Activated naive CD8-positive, alpha-beta T cell treated with anti-CD3 and anti-CD28 coated beads, Interleukin-2, amount 50 U/mL, for 24 hours (primary cell): Measurements from ENCODE around the gene RARA.
"Not testable (repeated sequence)": the region's sequence is repeated elsewhere in the genome, so short reads cannot be mapped to it uniquely, and the experiment has no call there.

Experiments used
- ATAC-seq: fragments of 150-1000 bp; cut with Tn5 transposase; one replicate; pipeline ENCODE4 v1.10.0; 2021
- DNase-seq: peaks from one replicate; pipeline ENCODE4 v3.0.0; 2021
- H3K27ac Mint-ChIP-seq: one replicate; pipeline ENCODE4 v1.8.0; 2021; ENCODE audit warnings: mild to moderate bottlenecking, mixed read lengths
- H3K27me3 Mint-ChIP-seq: one replicate; pipeline ENCODE4 v1.8.0; 2021; ENCODE audit warnings: mixed read lengths
- H3K36me3 Mint-ChIP-seq: one replicate; pipeline ENCODE4 v1.8.0; 2021; ENCODE audit warnings: low read depth, mixed read lengths
- H3K4me1 Mint-ChIP-seq: one replicate; pipeline ENCODE4 v1.8.0; 2021; ENCODE audit warnings: mixed read lengths
- H3K4me3 Mint-ChIP-seq: one replicate; pipeline ENCODE4 v1.8.0; 2021; ENCODE audit warnings: mild to moderate bottlenecking, moderate library complexity, mixed read lengths
- H3K9me3 Mint-ChIP-seq: one replicate; pipeline ENCODE4 v1.8.0; 2021; ENCODE audit warnings: mixed read lengths

RARA gene

DNA sequence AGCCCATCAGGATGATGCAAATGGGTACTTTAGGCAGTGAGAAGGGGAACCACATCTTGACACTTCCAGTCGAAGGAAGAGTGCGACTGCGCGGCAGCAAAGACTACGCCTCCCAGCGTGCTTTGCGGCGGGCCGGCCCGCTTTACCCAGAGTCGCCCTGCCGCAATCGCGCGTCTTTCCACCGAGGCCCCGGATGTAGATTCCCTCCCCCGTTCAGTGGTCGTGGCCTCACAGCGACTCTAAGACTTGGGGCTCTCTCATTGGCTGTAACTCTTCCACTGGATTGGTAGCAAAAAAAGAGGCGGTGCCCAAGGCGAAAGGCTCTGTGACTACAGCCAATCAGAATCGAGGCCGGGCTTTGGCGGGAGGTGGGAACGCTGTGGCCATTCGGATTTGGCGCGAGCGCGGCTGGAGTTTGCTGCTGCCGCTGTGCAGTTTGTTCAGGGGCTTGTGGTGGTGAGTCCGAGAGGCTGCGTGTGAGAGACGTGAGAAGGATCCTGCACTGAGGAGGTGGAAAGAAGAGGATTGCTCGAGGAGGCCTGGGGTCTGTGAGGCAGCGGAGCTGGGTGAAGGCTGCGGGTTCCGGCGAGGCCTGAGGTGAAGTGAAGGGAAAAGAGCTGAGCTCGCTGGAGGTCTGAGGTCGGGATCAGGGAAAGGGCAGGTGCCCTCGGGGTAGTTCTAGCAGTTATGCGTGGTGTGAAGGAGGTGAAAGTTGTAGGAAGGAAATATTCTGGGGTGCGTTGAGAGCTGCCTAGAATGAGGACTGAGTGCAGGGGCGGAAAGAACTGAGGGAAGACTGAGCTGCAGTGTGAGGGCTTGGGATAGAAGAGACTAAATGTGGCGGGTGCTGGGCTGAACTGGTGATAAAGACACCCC, 21.2 kb upstream of the RARA start, which contains the start of gene CDC6:
CDC6 (plus strand) TSS at position 386 of the 876 bp plus-strand sequence. CDS start 1,542 bp downstream, outside the sequence.
- peaks cover 33% of the 10 kb centered on the region for H3K36me3 Mint-ChIP-seq
- peak; percentile 98 for DNase-seq
- peaks cover 74% of the 10 kb centered on the region for H3K4me1 Mint-ChIP-seq

DNA sequence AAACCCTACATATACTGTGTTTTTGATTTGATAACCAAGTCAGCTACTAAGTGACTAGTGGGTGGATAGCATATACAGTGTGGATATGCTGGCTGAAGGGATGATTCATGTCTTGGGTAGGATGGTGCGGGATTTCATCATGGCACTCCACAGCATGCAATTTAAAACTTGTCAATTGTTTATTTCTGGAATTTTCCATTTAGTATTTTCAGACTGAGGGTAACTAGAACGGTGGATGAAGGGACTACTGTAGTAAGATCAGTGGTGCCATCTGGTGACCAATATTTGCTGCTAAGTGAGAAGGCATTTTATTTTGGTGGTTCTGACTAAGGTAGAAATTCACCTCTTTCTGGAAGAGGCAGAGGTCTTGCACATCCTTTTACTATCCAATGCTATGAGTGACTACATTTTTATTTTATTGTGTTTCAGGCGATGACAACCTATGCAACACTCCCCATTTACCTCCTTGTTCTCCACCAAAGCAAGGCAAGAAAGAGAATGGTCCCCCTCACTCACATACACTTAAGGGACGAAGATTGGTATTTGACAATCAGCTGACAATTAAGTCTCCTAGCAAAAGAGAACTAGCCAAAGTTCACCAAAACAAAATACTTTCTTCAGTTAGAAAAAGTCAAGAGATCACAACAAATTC, 18.2 kb upstream of the RARA start:
- no peaks in the 10 kb centered on the region for H3K9me3 Mint-ChIP-seq
- no peak for ATAC-seq
- no peaks in the 10 kb centered on the region for H3K27me3 Mint-ChIP-seq
- H3K27ac Mint-ChIP-seq: peak overlapping the region; percentile 87
- H3K36me3 Mint-ChIP-seq: peaks cover 61% of the 10 kb centered on the region
- peaks cover 66% of the 10 kb centered on the region for H3K4me1 Mint-ChIP-seq
- H3K4me3 Mint-ChIP-seq: peak overlapping the region; percentile 69
- no peak for DNase-seq

More for the DNA sequence above, 21.2 kb upstream of the RARA start, which contains the start of gene CDC6:
- H3K27ac Mint-ChIP-seq: peak within 1 kb of the TSS; percentile 97
- H3K27me3 Mint-ChIP-seq: no peaks in the 10 kb centered on the region
- peak; percentile 88 for ATAC-seq
- peak within 1 kb of the TSS; percentile 97 for H3K4me3 Mint-ChIP-seq
- H3K9me3 Mint-ChIP-seq: no peaks in the 10 kb centered on the region

DNA sequence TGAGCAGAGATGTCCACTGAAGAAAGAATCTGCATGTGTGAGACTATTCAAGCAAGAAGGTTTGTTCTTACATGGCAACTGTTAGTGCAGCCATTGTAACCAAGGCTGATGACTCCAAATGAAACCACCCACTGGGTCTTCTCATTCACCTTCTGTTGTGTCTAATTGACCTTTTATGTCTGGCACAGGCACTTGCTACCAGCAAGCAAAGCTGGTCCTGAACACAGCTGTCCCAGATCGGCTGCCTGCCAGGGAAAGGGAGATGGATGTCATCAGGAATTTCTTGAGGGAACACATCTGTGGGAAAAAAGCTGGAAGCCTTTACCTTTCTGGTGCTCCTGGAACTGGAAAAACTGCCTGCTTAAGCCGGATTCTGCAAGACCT, 17.7 kb upstream of the RARA start:
- Mint-ChIP-seq H3K27ac (peak overlapping the region; percentile 87), H3K4me3 (peak overlapping the region; percentile 69), H3K27me3 (no peaks in the 10 kb centered on the region), H3K36me3 (peaks cover 63% of the 10 kb centered on the region), H3K9me3 (no peaks in the 10 kb centered on the region), H3K4me1 (peaks cover 67% of the 10 kb centered on the region)
- ATAC-seq: no peak
- no peak for DNase-seq

DNA sequence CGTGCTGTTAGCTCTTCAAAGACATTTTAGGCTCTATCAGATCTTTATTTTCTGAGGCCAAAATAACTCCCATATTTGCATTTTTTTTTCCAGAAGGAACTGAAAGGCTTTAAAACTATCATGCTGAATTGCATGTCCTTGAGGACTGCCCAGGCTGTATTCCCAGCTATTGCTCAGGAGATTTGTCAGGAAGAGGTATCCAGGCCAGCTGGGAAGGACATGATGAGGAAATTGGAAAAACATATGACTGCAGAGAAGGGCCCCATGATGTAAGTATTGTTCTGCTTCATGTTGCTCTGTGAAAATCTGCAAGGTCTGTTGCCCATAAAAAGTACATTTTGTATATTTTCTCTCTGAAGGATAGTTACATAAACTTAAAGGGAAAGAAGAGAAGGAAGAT, 15.6 kb upstream of the RARA start:
- no peaks in the 10 kb centered on the region for H3K9me3 Mint-ChIP-seq
- DNase-seq: no peak
- no peak for ATAC-seq
- no peak overlapping the region for H3K27ac Mint-ChIP-seq
- H3K4me3 Mint-ChIP-seq: no peak overlapping the region
- H3K27me3 Mint-ChIP-seq: no peaks in the 10 kb centered on the region
- peaks cover 50% of the 10 kb centered on the region for H3K4me1 Mint-ChIP-seq
- peaks cover 71% of the 10 kb centered on the region for H3K36me3 Mint-ChIP-seq

DNA sequence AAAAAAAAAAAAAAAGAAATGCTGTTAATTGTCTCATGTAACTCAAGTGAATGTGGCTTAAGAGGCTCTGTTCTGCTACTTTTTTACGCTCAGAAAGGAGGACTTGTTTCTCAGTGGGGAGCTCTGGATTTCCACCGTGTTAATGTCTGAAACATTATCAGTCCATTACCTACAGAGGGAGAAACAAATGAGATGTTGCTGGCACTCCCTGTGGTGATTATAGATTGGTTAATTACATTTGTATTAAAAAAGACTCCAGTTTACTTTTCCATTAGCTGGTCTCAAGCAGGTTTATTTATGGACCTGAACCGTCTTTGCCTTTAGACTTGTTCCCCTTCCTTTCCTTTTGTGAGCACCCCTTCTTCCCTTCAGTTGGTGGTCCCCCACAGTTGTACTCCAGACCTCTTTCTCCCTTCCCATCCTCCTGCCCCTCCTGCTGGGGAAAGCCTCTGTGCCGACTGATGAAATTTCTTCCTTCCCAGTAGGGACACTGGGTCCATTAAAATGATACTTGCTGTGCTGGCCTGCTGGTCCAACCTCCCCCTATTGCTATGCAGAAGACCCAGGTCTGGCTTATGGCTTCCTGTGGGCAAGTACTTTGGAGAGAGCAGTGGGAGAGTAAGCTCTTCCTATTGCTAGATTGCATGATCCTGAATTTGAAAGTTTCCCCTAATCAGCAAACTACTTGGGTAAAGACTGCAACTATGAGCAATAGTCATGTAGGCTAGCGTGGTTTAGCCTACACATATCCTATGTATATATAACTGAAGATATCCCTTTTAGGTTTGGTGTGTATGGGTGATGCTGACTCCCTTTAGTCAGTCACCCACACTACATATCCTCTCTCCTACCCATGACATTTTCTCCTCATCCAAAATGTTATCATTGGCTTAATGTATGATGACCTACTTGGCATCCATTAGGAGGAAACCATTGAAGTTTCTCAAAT, 13.2 kb upstream of the RARA start:
- DNase-seq: no peak
- peaks cover 69% of the 10 kb centered on the region for H3K36me3 Mint-ChIP-seq
- peaks cover 33% of the 10 kb centered on the region for H3K4me1 Mint-ChIP-seq
- H3K9me3 Mint-ChIP-seq: no peaks in the 10 kb centered on the region
- no peak overlapping the region for H3K27ac Mint-ChIP-seq
- no peaks in the 10 kb centered on the region for H3K27me3 Mint-ChIP-seq
- H3K4me3 Mint-ChIP-seq: no peak overlapping the region
- peak; percentile 96 for ATAC-seq

DNA sequence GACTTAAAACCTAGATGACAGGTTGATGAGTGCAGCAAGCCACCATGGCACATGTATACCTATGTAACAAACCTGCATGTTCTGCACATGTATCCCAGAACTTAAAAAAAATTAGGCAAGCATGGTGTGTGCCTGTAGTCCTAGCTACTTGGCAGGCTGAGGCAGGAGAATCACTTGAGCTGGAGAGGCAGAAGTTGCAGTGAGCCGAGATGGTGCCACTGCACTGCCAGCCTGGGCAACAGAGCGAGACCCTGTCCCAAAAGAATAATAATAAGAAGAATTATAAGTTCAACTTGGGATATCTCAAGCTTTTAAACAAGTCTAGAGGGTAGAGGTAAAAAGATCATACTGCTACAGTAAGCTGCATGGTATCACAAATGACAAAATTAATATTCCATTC, 11.5 kb upstream of the RARA start:
- Mint-ChIP-seq H3K4me3 (no peak overlapping the region), H3K9me3 (no peaks in the 10 kb centered on the region), H3K4me1 (peaks cover 26% of the 10 kb centered on the region), H3K27ac (no peak overlapping the region), H3K36me3 (peaks cover 75% of the 10 kb centered on the region), H3K27me3 (no peaks in the 10 kb centered on the region)
- DNase-seq: no peak
- no peak for ATAC-seq

DNA sequence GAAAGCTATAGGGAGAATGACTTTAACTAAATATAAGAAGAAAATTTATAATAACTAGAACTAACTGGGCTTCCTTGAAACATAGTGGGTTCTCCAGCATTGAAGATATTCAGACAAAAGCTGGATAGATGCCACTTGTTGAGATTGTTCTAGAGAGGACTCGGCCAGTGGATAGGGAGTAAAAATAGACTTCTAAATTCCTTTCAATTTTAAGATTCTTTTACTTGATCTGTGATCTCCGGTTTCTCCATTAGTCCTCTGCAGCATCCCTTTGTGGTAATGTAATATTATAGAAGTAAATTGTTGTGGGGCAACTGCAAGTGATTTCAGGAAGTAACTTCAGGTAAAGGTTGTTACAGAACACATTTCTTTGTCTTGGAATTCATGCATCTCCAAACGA, 10.3 kb upstream of the RARA start:
- no peak overlapping the region for H3K4me3 Mint-ChIP-seq
- no peaks in the 10 kb centered on the region for H3K9me3 Mint-ChIP-seq
- H3K27me3 Mint-ChIP-seq: no peaks in the 10 kb centered on the region
- peaks cover 31% of the 10 kb centered on the region for H3K4me1 Mint-ChIP-seq
- H3K27ac Mint-ChIP-seq: no peak overlapping the region
- DNase-seq (no peak), ATAC-seq (no peak)
- peaks cover 78% of the 10 kb centered on the region for H3K36me3 Mint-ChIP-seq

DNA sequence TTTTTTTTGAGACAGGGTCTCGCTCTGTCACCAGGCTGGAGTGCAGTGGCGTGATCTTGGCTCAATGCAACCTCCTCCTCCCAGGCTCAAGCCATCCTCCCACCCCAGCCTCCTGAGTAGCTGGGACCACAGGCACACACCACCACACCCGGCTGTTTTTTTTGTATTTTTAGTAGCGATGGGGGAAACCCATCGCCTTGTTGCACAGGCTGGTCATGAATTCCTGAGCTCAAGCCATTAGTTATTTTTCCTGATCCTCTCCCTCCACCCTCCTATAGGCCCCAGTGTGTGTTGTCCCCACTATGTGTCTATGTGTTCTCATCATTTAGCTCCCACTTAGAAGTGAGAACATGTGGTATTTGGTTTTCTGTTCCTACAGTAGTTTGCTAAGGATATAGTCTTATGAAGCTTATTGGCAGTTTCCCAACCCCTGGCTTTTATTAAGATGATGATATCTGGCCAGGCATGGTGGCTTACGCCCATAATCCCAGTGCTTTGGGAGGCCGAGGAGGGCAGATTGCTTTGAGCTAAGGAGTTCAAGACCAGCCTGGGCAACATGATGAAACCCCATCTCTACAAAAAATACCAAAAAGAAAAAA, 9.7 kb upstream of the RARA start:
- not testable (repeated sequence) for H3K4me3 Mint-ChIP-seq, H3K27ac Mint-ChIP-seq, DNase-seq, H3K27me3 Mint-ChIP-seq, ATAC-seq, H3K9me3 Mint-ChIP-seq
- H3K36me3 Mint-ChIP-seq: peaks cover 77% of the 10 kb centered on the region
- peaks cover 33% of the 10 kb centered on the region for H3K4me1 Mint-ChIP-seq

DNA sequence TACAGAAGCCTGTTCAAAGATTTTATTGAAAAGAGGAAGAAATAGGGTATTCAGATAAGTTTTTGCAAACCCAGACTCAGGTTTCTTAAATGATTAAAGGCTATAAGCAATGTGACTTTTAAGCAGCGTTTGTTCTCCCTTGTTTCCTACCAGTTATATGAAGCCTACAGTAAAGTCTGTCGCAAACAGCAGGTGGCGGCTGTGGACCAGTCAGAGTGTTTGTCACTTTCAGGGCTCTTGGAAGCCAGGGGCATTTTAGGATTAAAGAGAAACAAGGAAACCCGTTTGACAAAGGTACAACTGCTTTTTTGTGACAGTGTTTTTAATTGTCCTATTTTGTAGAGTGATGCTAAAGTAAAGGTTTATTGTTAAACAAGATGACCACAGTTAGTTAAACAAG, 7.7 kb upstream of the RARA start:
- Mint-ChIP-seq H3K27ac (no peak overlapping the region), H3K4me3 (no peak overlapping the region), H3K4me1 (peaks cover 28% of the 10 kb centered on the region), H3K36me3 (peaks cover 66% of the 10 kb centered on the region), H3K9me3 (no peaks in the 10 kb centered on the region), H3K27me3 (no peaks in the 10 kb centered on the region)
- no peak for ATAC-seq
- DNase-seq: no peak

DNA sequence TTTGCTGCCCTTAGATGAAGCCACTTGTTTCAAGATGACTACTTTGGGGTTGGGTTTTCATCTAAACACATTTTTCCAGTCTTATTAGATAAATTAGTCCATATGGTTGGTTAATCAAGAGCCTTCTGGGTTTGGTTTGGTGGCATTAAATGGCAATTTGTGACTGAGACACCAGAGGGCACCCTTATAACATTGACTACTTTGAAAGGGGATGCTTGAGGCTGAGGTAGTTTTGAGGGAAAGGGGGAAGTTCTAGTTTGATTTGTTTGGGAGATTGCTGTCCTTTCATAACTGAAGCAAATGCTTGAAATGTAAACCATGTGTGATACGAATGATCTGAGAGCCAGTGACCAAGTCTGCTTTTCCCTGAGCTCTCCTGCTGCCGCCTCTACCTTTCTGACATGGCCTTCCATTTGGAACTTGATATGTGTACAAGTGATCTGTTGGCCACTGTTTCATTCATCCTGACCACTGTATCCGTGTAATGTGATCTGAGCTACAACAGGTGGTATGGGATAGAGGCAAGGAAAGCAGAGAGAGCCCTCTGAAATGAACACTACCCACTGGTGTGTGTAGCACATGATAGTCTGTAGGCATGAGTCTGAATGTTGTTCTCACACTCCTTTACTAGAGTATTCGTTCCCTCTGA, 5.8 kb upstream of the RARA start:
- no peaks in the 10 kb centered on the region for H3K27me3 Mint-ChIP-seq

DNA sequence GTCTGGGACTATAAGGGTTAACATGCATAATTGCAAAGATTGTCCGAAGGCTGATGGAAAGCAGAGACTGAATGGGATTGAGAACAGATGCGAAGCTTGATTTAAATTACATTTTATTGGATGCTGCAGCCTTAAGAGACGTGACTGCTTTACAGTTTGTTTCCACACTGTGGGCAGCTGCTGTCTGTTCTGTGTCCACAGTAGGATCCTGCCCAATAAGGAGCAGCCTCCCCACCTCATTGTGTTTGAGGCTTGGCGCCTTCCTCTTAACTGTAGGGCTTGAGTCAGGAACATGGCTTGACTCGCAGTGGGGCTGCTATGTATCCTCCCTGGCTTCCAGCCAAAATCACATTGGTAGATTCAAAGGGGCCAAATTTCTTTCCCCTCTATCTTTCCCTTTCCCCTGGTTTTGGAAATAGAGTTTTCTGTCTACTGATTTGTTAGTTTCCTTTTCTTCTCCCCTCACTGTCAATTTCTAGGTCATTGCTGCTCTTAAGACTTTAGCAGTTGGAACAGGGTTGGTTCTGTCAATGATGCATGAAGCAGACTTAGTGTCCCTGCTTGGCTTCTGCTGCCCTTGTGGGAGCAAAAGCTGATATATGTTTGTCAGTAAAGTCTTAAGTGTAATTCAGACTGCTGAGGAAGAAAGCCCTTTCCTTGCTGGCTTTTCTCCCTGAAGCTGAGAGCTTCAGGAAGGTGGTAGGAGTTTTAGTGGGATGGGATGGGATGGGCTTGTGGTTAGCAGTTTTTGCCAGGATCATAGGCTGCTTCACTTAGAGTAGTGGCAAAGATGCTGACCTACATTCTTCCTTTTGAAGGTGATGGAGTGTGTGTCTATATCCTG, 5.0 kb upstream of the RARA start:
- DNase-seq (no peak), ATAC-seq (no peak)
- Mint-ChIP-seq H3K4me1 (peaks cover 28% of the 10 kb centered on the region), H3K9me3 (no peaks in the 10 kb centered on the region), H3K36me3 (peaks cover 48% of the 10 kb centered on the region), H3K4me3 (no peak overlapping the region), H3K27ac (no peak overlapping the region), H3K27me3 (no peaks in the 10 kb centered on the region)

More for the DNA sequence above, 5.8 kb upstream of the RARA start:
- no peak for ATAC-seq
- no peak overlapping the region for H3K27ac Mint-ChIP-seq
- DNase-seq: no peak
- H3K36me3 Mint-ChIP-seq: peaks cover 54% of the 10 kb centered on the region
- no peak overlapping the region for H3K4me3 Mint-ChIP-seq
- H3K4me1 Mint-ChIP-seq: peaks cover 28% of the 10 kb centered on the region
- H3K9me3 Mint-ChIP-seq: no peaks in the 10 kb centered on the region

DNA sequence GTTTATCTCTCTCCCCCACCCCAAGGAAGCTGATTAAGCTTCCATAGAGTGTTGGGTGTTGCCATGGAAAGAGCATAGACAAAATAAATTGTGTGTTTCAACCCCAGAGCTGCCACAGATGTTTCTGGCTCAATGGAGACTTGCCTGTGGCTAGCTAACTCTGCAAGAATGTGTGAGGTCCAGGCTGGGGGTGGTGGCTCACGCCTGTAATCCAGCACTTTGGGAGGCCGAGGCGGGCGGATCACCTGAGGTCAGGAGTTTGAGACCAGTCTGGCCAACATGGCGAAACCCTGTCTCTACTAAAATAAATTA, 4.5 kb upstream of the RARA start:
- Mint-ChIP-seq H3K36me3 (peaks cover 42% of the 10 kb centered on the region), H3K4me1 (peaks cover 28% of the 10 kb centered on the region)
- not testable (repeated sequence) for ATAC-seq, H3K27ac Mint-ChIP-seq, H3K27me3 Mint-ChIP-seq, H3K4me3 Mint-ChIP-seq, H3K9me3 Mint-ChIP-seq, DNase-seq

DNA sequence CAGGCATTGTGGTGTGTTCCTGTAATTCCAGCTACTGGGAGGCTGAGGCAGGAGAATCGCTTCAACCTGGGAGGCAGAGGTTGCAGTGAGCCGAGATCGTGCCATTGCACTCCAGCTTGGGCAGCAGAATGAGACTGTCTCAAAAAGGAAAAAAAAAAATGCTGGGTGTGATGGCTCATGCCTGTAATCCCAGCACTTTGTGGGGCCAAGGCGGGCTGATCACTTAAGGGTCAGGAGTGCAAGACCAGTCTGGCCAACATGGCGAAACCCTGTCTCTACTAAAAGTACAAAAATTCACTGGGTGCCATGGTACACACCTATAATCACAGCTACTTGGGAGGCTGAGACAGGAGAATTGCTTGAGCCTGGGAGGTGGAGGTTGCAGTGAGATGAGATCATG, 4.1 kb upstream of the RARA start:
- not testable (repeated sequence) for H3K27ac Mint-ChIP-seq, H3K27me3 Mint-ChIP-seq

More for the DNA sequence above, 4.1 kb upstream of the RARA start:
- not testable (repeated sequence) for H3K9me3 Mint-ChIP-seq, ATAC-seq, DNase-seq, H3K4me3 Mint-ChIP-seq
- H3K36me3 Mint-ChIP-seq: peaks cover 41% of the 10 kb centered on the region
- peaks cover 28% of the 10 kb centered on the region for H3K4me1 Mint-ChIP-seq
